HCT116 (cell line): ENCODE results near the gene PRCP. TPM values are rescaled to one million over a fixed set of nuclear protein-coding genes. Genes with fewer than 3 reads are reported as not detected.

Source experiments
- ATAC-seq: fragments of 200-7000 bp; cut with Tn5 transposase; 2 replicates; pipeline ENCODE4 v1.9.1; 2020; ENCODE audit warnings: mild to moderate bottlenecking, moderate library complexity
- BruUV-seq: library from RNA; stranded (reverse); fragments of 400-500 nt; replicated peaks from 2 replicates; lab custom pipeline; 2021; lab: Mats Ljungman, UMichigan
- CTCF ChIA-PET: fragments of 300-600 bp; sonication (Branson Sonifier 250); formaldehyde crosslinking; loops from one replicate; lab custom pipeline; 2021; ENCODE audit warnings: antibody characterized with exemption; lab: Charles Lee
- POLR2A ChIA-PET: fragments of 300-600, 350-600 bp; sonication (Branson Sonifier 250); formaldehyde crosslinking; loops from one replicate; lab custom pipeline; 2021; ENCODE audit warnings: antibody characterized with exemption; lab: Charles Lee
- RAD21 ChIA-PET, 2 experiments: fragments of 300-600 bp; sonication (Branson Sonifier 250); formaldehyde crosslinking; loops; one replicate each; lab custom pipeline; 2023; ENCODE audit warnings: low total read pairs in 2 of 2; ENCODE audit not compliant: uncharacterized antibody in 2 of 2, unreplicated experiment in 2 of 2, low non-redundant PET in 1 of 2; lab: Charles Lee
- DNase-seq: peaks from one replicate; pipeline ENCODE4 v3.0.0-alpha.2; 2010; ENCODE audit warnings: low read depth, low spot score
- H2AFZ ChIP-seq: fragments of 200-600 bp; shearing (Covaris generic), sonication (generic); 2 replicates; pipeline ENCODE4 v1.6.1; 2017; ENCODE audit warnings: low read depth, mixed run types, mixed read lengths, antibody characterized with exemption, low read length; ENCODE audit not compliant: poor library complexity, severe bottlenecking
- H3K27ac ChIP-seq: 2 replicates; pipeline ENCODE4 v1.5.1; 2012; ENCODE audit warnings: low read depth, low read length
- H3K27me3 ChIP-seq: fragments of 200-600 bp; sonication (generic); 2 replicates; pipeline ENCODE4 v1.6.1; 2016; ENCODE audit warnings: mixed run types, low read length, mixed read lengths; ENCODE audit not compliant: insufficient read depth
- H3K36me3 ChIP-seq, 2 experiments: fragments of 200-500 bp in 1 of 2; fragments of 200-600 bp in 1 of 2; sonication (Bioruptor generic) in 1 of 2; sonication (generic) in 1 of 2; 2 replicates each; pipeline versions ENCODE4 v1.5.1 to v1.6.1; 2014 to 2016; ENCODE audit warnings: low read length in 2 of 2, inconsistent platforms in 1 of 2, mixed read lengths in 1 of 2, mixed run types in 1 of 2; ENCODE audit not compliant: insufficient read depth in 2 of 2, control insufficient read depth in 1 of 2
- H3K4me1 ChIP-seq, 2 experiments: fragments of 200-600 bp in 1 of 2; sonication (generic) in 1 of 2; 2 replicates each; pipeline versions ENCODE4 v1.5.1 to v1.6.1; 2012 to 2017; ENCODE audit warnings: low read length in 2 of 2, inconsistent platforms in 1 of 2, mild to moderate bottlenecking in 1 of 2, mixed read lengths in 1 of 2, mixed run types in 1 of 2, moderate library complexity in 1 of 2; ENCODE audit not compliant: insufficient read depth in 2 of 2, control insufficient read depth in 1 of 2
- H3K4me2 ChIP-seq: fragments of 200-600 bp; sonication (generic); 2 replicates; pipeline ENCODE4 v1.6.1; 2017; ENCODE audit warnings: mixed run types, low read length, mixed read lengths
- H3K4me3 ChIP-seq, 2 experiments: fragments of 200-600 bp in 1 of 2; sonication (generic) in 1 of 2; replicated peaks in 1 of 2; 2 replicates each; pipeline ENCODE4 v1.5.1; 2011 to 2016; ENCODE audit warnings: low read length in 2 of 2, control low read depth in 1 of 2, low read depth in 1 of 2, mild to moderate bottlenecking in 1 of 2, mixed read lengths in 1 of 2, mixed run types in 1 of 2
- H3K79me2 ChIP-seq: fragments of 200-600 bp; sonication (generic); 2 replicates; pipeline ENCODE4 v1.6.1; 2017; ENCODE audit warnings: mild to moderate bottlenecking, mixed run types, low read length, moderate library complexity, mixed read lengths; ENCODE audit not compliant: insufficient read depth
- H3K9ac ChIP-seq: fragments of 200-600 bp; sonication (generic); 2 replicates; pipeline ENCODE4 v1.6.1; 2016; ENCODE audit warnings: low read length, mixed read lengths
- H3K9me2 ChIP-seq: fragments of 200-600 bp; sonication (generic), shearing (Covaris generic); 2 replicates; pipeline ENCODE4 v1.6.1; 2017; ENCODE audit warnings: mixed run types, mild to moderate bottlenecking, moderate library complexity; ENCODE audit not compliant: insufficient read depth
- H3K9me3 ChIP-seq, 2 experiments: fragments of 200-500 bp in 1 of 2; fragments of 200-600 bp in 1 of 2; sonication (Bioruptor generic) in 1 of 2; sonication (generic) in 1 of 2; 2 replicates each; pipeline ENCODE4 v1.6.1; 2014 to 2017; ENCODE audit warnings: low read length in 2 of 2, mixed read lengths in 2 of 2, inconsistent platforms in 1 of 2, low read depth in 1 of 2, mild to moderate bottlenecking in 1 of 2, mixed run types in 1 of 2, moderate library complexity in 1 of 2; ENCODE audit not compliant: control insufficient read depth in 1 of 2, insufficient read depth in 1 of 2
- H4K20me1 ChIP-seq: fragments of 200-600 bp; sonication (generic), shearing (Covaris generic); 2 replicates; pipeline ENCODE4 v1.6.1; 2017; ENCODE audit warnings: mixed run types, mild to moderate bottlenecking, moderate library complexity; ENCODE audit not compliant: insufficient read depth
- ATF3 ChIP-seq: IDR thresholded peaks from 2 replicates; pipeline ENCODE4 v1.6.1; 2012
- CEBPB ChIP-seq: IDR thresholded peaks from 2 replicates; pipeline ENCODE4 v1.6.1; 2012; ENCODE audit warnings: low read depth
- EGR1 ChIP-seq: IDR thresholded peaks from 2 replicates; pipeline ENCODE4 v1.6.1; 2012; ENCODE audit warnings: low read depth
- ELF1 ChIP-seq: IDR thresholded peaks from 2 replicates; pipeline ENCODE4 v1.6.1; 2012; ENCODE audit warnings: low read depth, borderline replicate concordance
- JUND ChIP-seq: IDR thresholded peaks from 2 replicates; pipeline ENCODE4 v1.6.1; 2012
- POLR2A ChIP-seq: IDR thresholded peaks from 2 replicates; pipeline ENCODE4 v1.7.0; 2011; ENCODE audit warnings: borderline replicate concordance; ENCODE audit not compliant: insufficient read depth, insufficient read length; ENCODE audit errors: extremely low read depth
- SIN3A ChIP-seq: IDR thresholded peaks from 2 replicates; pipeline ENCODE4 v1.6.1; 2012; ENCODE audit warnings: low read depth
- SP1 ChIP-seq: IDR thresholded peaks from 2 replicates; pipeline ENCODE4 v1.6.1; 2012; ENCODE audit warnings: low read depth
- TCF7L2 ChIP-seq: IDR thresholded peaks from 2 replicates; pipeline ENCODE4 v1.7.0; 2011; ENCODE audit warnings: borderline replicate concordance, inconsistent platforms; ENCODE audit not compliant: insufficient read depth, insufficient read length; ENCODE audit errors: extremely low read depth
- YY1 ChIP-seq: IDR thresholded peaks from 2 replicates; pipeline ENCODE4 v1.6.1; 2011; ENCODE audit warnings: low read length, low read depth, moderate library complexity, mild to moderate bottlenecking; ENCODE audit not compliant: insufficient replicate concordance; ENCODE audit errors: extremely low read depth
- ZBTB33 ChIP-seq: IDR thresholded peaks from 2 replicates; pipeline ENCODE4 v1.6.1; 2011; ENCODE audit warnings: mild to moderate bottlenecking, low read length, moderate library complexity; ENCODE audit not compliant: insufficient replicate concordance; ENCODE audit errors: extremely low read depth
- ZFX ChIP-seq: fragments of 450-650 bp; IDR thresholded peaks from 2 replicates; pipeline ENCODE4 v1.6.1; 2017
- intact Hi-C: fragments of 100-400 bp; cut with micrococcal nuclease; formaldehyde crosslinking; loops from 2 replicates; pipeline ENCODE4 v1.10.0; 2022
- total RNA-seq: library from RNA; stranded (reverse); gene quantifications from one replicate; pipeline ENCODE4 v1.2.1, GENCODE V29; 2021; ENCODE audit not compliant: unreplicated experiment
- TF ChIP-seq, protein P1 (sequence below), 3 experiments: fragments of 200-600 bp in 1 of 3; sonication (generic) in 1 of 3; IDR thresholded peaks in 2 of 3; conservative IDR thresholded peaks in 1 of 3; 2 replicates each; pipeline ENCODE4 v1.5.1; 2012 to 2017; ENCODE audit warnings: low read depth in 2 of 3, low read length in 2 of 3, antibody characterized with exemption in 1 of 3, borderline replicate concordance in 1 of 3, control low read depth in 1 of 3, mild to moderate bottlenecking in 1 of 3, mixed read lengths in 1 of 3, mixed run types in 1 of 3, moderate library complexity in 1 of 3; ENCODE audit not compliant: insufficient read depth in 1 of 3

PRCP gene
- total RNA-seq, 1 experiment from 2014 or later, result 50.0 TPM

- Histone ChIP-seq H3K27ac (no peak overlapping the region), H4K20me1 (no peaks in the 10 kb centered on the region), H3K9me3 (no peaks in the 10 kb centered on the region), H3K4me3 (no peak overlapping the region), H3K4me2 (no peak overlapping the region), H3K36me3 (no peaks in the 10 kb centered on the region), H3K4me1 (peaks cover 10 to 17% of the 10 kb centered on the region in 2 experiments), H3K79me2 (no peaks in the 10 kb centered on the region), H3K9me2 (no peaks in the 10 kb centered on the region), H3K9ac (no peak overlapping the region), H3K27me3 (no peaks in the 10 kb centered on the region), H2AFZ (no peak overlapping the region)
- no peak for ATAC-seq
- BruUV-seq, result no TSS peak
- TF ChIP-seq POLR2A (no peak), CEBPB (no peak), ZFX (no peak), JUND (no peak), ZBTB33 (no peak), SP1 (no peak), YY1 (no peak), EGR1 (no peak), SIN3A (no peak), ATF3 (no peak), ELF1 (no peak), TCF7L2 (no peak)
- TF ChIP-seq, protein P1, sequence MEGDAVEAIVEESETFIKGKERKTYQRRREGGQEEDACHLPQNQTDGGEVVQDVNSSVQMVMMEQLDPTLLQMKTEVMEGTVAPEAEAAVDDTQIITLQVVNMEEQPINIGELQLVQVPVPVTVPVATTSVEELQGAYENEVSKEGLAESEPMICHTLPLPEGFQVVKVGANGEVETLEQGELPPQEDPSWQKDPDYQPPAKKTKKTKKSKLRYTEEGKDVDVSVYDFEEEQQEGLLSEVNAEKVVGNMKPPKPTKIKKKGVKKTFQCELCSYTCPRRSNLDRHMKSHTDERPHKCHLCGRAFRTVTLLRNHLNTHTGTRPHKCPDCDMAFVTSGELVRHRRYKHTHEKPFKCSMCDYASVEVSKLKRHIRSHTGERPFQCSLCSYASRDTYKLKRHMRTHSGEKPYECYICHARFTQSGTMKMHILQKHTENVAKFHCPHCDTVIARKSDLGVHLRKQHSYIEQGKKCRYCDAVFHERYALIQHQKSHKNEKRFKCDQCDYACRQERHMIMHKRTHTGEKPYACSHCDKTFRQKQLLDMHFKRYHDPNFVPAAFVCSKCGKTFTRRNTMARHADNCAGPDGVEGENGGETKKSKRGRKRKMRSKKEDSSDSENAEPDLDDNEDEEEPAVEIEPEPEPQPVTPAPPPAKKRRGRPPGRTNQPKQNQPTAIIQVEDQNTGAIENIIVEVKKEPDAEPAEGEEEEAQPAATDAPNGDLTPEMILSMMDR (IDR thresholded peaks at IDR 0.05 in 2 of 3, conservative IDR thresholded peaks at IDR 0.05 in 1 of 3; ENCODE audit: borderline replicate concordance in 1 of 3, insufficient read depth in 1 of 3, low read depth in 2 of 3, low read length in 2 of 3), result no peak
- CTCF ChIA-PET, result interaction anchor here (1.0 kb wide), 1 partner anchor 87 kb away, joined by 3 read pairs; no protein-coding TSS in a partner anchor
- POLR2A ChIA-PET, result no interaction called here
- RAD21 ChIA-PET, result no interaction called here
- no peak for DNase-seq
- intact Hi-C loops, result no loop called here
These were observed 37.0 kb downstream of the PRCP start for GRCh38 chr11:82863209-82863608.
